ENCODE results near the gene PCNP.

GRCh38 chr3:101619734-101620133 lies 45.8 kb downstream of the PCNP start:
- TF ChIP-seq CTCF (IDR thresholded peaks at IDR 0.05) (no peak), POLR2AphosphoS5 (IDR thresholded peaks at IDR 0.05; ENCODE audit: low read depth, low read length) (no peak), SIN3A (IDR thresholded peaks at IDR 0.05; ENCODE audit: borderline replicate concordance, insufficient read depth, low read depth, low read length) (no peak), TCF7L2 (IDR thresholded peaks at IDR 0.05; ENCODE audit: low read depth, low read length) (no peak)
- TF ChIP-seq, protein P1, sequence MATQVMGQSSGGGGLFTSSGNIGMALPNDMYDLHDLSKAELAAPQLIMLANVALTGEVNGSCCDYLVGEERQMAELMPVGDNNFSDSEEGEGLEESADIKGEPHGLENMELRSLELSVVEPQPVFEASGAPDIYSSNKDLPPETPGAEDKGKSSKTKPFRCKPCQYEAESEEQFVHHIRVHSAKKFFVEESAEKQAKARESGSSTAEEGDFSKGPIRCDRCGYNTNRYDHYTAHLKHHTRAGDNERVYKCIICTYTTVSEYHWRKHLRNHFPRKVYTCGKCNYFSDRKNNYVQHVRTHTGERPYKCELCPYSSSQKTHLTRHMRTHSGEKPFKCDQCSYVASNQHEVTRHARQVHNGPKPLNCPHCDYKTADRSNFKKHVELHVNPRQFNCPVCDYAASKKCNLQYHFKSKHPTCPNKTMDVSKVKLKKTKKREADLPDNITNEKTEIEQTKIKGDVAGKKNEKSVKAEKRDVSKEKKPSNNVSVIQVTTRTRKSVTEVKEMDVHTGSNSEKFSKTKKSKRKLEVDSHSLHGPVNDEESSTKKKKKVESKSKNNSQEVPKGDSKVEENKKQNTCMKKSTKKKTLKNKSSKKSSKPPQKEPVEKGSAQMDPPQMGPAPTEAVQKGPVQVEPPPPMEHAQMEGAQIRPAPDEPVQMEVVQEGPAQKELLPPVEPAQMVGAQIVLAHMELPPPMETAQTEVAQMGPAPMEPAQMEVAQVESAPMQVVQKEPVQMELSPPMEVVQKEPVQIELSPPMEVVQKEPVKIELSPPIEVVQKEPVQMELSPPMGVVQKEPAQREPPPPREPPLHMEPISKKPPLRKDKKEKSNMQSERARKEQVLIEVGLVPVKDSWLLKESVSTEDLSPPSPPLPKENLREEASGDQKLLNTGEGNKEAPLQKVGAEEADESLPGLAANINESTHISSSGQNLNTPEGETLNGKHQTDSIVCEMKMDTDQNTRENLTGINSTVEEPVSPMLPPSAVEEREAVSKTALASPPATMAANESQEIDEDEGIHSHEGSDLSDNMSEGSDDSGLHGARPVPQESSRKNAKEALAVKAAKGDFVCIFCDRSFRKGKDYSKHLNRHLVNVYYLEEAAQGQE (IDR thresholded peaks at IDR 0.05; ENCODE audit: insufficient read depth in 1 of 2, low read depth in 2 of 2, low read length in 1 of 2), result no peak
